DMS114 treated with DMSO at 0.1 percent for 48 hours (cell line): ENCODE results near the gene TMEM150B.
"Not testable (repeated sequence)": the region's sequence is repeated elsewhere in the genome, so short reads cannot be mapped to it uniquely, and the experiment has no call there.

ENCODE experiments used
- DNase-seq: peaks from one replicate; lab custom pipeline; 2025; ENCODE audit not compliant: unreplicated experiment; lab: John Stamatoyannopoulos, UW

Gene TMEM150B

GRCh38 chr19:55339889-55340783, 15.0 kb upstream of the TMEM150B start:
- DNase-seq: no peak

DNA sequence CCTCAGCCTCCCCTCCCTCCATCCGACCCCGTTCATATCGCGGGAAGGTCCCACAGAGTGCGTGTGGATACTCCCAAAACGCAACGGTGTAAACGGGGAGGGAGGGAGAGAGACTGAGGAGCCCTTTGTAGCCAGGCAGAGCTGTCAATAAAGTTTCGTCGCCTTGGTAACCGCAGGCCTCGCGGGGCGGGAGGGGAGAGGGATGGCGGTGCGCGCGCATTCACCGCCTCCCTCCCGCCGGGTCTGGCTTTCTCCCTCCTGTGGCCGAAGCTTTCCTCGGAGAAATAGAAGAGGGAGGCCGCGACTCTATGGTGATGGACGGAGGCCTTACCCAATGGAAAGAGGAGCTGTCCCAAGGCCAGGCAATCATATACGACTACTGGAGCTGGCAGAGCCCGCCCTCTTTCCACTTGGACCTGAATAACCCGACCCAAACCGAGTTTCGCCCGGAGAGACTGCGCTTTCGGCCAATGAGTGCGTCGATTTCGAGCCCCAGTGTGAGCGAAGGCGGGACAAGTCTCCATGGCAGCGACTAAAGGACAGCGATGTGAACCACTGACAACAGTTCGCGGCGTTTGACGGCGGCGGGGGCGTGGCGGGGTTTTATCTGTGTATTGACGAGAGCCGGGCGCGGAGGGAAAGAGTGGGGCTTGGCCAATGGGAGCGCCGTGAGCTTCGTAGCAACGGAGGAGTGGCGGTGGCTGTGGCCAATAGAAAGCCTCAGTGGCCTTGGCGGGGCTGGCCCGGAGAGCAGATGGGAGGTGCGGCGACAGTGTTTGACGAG, 14.2 kb upstream of the TMEM150B start, which contains the start of gene KMT5C:
KMT5C (plus strand) TSS at position 772 of the 784 bp plus-strand sequence. CDS start 2,061 bp downstream, outside the sequence.
- DNase-seq: peak; percentile 100

GRCh38 chr19:55336101-55336500, 11.0 kb upstream of the TMEM150B start:
- no peak for DNase-seq

DNA sequence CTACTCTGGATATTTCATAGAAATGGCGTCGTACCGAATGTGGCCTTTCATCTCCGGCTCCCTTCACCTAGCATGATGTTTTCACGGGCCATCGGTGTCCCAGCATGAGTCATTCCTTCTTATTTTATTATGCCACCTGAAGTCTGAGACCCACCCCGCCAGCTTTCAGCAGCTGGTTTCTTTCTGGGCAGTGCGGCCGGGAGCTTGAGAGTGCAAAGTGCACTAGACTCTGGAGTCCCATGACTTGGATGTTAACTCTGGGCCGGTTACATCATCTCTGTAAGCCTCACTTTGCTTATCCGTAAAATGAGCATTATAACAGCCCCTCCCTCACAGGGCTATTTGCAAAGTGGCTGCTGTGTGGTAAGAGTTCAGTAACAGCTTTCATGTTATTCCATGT, 8.7 kb upstream of the TMEM150B start:
- DNase-seq: no peak

DNA sequence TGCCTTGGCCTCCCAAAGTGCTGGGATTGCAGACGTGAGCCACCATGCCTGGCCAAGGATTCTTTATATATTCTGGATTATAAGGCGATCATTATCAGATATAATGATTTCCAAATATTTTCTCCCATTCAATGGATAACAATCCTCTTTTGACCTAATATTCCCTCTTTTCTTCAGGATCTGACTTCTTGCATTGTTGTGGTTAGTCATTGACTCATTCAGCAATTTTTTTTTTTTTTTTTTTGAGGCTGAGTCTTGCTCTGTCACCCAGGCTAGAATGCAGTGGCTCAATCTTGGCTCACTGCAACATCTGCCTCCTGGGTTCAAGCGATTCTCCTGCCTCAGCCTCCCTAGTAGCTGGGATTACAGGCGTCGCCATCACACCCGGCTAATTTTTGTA, 4.7 kb upstream of the TMEM150B start:
- not testable (repeated sequence) for DNase-seq

GRCh38 chr19:55328774-55329318, 3.7 kb upstream of the TMEM150B start:
- peak; percentile 44 for DNase-seq

DNA sequence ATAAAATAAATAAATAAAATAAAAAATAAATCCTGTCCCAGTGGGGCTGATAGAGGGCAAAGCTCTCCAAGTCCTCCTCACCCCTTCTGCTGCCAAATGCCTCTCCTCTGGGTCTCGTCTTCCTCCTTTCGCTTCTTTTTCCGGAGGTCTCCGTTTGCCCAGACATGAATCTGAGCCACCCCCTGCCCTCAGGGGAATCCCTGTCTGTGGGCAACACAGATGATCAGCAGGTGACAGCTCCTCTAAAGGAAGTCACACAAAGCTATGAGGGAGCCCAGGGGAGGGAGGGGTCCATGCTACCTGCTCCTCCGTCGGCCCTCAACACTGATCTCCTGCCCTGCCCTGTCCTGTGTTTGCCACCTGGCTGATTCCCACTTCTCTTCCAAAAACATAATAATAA, 479 bp downstream of the TMEM150B start:
- DNase-seq: no peak

GRCh38 chr19:55322204-55322885, 2.8 kb downstream of the TMEM150B start:
- DNase-seq: no peak

DNA sequence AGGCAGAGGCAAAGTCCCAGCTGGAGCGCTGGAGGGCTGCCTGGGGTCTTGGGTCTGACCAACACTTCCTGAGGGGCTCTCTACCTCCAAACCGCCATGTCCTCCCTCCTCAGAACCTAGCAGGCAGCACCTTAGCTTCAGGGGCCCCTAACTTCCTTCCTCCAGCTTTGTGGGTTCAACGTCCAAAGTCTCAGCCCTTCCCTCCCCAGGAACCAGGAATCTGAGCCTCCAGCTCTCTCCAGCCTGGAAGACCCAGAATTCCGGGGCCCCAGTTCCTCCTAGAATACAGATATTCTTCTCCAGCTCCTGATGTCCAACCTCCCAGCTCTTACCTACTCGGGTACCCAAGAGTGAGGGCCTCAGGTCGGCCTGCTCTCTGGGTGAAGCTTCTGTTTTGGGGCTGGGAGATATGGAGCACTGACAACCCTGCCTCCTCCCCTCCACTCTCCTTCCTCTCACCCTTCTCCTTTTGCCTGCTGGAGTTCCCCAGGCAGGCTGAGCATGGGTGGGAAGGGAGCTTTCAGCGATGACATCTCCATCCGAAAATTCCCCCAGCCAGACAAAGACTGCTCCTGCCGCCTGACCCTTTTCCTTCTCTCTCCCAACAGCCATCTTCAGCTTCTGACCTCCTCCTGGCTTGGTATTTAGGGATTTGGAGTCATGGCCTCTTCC, 3.5 kb downstream of the TMEM150B start:
- no peak for DNase-seq

DNA sequence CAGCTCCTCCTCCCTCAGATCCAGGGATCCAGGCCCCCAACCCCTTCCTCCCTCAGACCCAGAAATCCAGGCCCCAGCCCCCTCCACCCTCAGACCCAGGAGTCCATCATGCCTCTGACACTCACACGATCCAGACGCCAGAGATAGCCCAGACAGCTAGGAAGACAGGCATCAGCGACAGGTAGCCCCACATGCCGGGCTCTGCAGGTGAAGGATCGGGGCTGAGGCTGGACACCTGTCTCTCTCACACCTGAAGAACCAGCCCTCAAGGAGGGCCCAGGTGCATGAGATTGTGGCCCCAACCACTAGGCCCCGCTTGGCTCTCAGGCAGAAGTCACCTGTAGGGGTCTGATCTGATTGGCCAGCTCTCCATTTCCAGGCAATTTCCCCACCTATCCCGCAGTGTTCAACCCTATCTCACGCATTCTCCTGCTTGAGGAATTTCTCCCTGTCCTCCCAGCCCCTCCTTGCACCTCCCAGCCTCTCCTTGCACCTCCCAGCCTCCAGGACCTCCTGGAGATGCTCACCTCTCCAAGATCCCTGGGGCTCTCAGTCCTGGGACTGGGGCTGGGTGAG, 4.2 kb downstream of the TMEM150B start:
- DNase-seq: no peak

GRCh38 chr19:55319785-55320184, 5.4 kb downstream of the TMEM150B start:
- peak; percentile 59 for DNase-seq

DNA sequence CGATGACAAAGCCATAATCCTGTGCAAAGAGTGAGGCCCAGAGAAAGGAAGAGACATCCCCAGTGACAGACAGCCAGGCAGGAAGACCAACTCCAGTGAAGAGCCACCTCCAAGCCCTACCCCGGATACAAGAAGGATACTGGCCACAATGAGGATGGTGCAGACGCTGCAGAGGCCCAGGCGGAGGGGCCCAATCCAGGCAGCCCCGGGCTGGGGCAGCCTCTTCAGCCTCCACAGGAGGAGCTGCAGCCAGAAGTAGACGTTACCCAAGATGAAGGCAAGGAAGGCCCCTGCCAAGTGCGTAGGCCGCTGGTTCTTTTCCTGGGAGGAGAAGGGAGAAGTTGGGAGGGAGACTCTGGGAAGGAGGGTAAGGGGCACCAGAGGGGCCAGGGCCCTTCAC, 8.5 kb downstream of the TMEM150B start:
- DNase-seq: no peak

GRCh38 chr19:55315956-55316525, 9.1 kb downstream of the TMEM150B start:
- DNase-seq: no peak

- DNase-seq: no peak
Observed at GRCh38 chr19:55314396-55314795, 10.7 kb downstream of the TMEM150B start.

- no peak for DNase-seq
Observed at GRCh38 chr19:55312621-55313512, 12.3 kb downstream of the TMEM150B start.

GRCh38 chr19:55311797-55312196, 13.3 kb downstream of the TMEM150B start:
- no peak for DNase-seq

DNA sequence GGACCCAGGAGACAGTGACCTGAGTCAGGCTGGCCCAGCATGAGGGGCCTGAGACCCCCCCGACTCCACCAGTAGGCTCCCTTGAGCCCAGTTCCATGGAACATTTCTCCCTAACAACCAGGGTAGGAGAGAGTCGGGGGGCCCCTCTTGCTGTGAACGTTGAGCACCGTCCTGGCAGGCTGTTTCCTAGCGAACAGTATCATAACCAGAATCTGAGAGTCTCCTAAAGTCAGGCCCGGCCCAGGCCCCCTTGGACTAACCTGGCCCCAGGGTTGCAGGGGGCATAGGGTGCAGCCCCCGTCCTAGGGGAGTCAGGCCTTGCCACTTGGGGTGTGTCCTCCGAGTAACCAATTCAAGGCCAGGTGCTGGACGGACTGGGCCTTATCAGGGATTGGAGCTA, 13.7 kb downstream of the TMEM150B start:
- no peak for DNase-seq

- no peak for DNase-seq
Observed at GRCh38 chr19:55310498-55310897, 14.6 kb downstream of the TMEM150B start.

GRCh38 chr19:55309448-55309847, 15.7 kb downstream of the TMEM150B start:
- no peak for DNase-seq
